Mononuclear cell (primary cell): ENCODE measurements around the gene MCM3. TPM values are rescaled to one million over a fixed set of nuclear protein-coding genes. Genes with fewer than 3 reads are reported as not detected.

ENCODE experiments used
- H3K27me3 ChIP-seq: 2 replicates; pipeline ENCODE4 v1.6.0; 2011; ENCODE audit warnings: low read length, control low read depth; ENCODE audit not compliant: insufficient read depth
- H3K4me1 ChIP-seq: 2 replicates; pipeline ENCODE4 v1.5.1; 2011; ENCODE audit warnings: mild to moderate bottlenecking, low read length, control low read depth; ENCODE audit not compliant: insufficient read depth
- H3K4me3 ChIP-seq: 2 replicates; pipeline ENCODE4 v1.5.1; 2011; ENCODE audit warnings: mild to moderate bottlenecking, low read length, moderate library complexity
- H3K9me3 ChIP-seq: 2 replicates; pipeline ENCODE4 v1.5.1; 2011; ENCODE audit warnings: low read depth, mild to moderate bottlenecking, control low read depth, low read length
- total RNA-seq: library from RNA; depleted of rRNA; stranded (reverse); fragments of >200 nt; gene quantifications from one replicate; pipeline ENCODE4 v1.2.3, GENCODE V29; 2012

The MCM3 gene
- total RNA-seq, 1 donor: 9.1 TPM

DNA sequence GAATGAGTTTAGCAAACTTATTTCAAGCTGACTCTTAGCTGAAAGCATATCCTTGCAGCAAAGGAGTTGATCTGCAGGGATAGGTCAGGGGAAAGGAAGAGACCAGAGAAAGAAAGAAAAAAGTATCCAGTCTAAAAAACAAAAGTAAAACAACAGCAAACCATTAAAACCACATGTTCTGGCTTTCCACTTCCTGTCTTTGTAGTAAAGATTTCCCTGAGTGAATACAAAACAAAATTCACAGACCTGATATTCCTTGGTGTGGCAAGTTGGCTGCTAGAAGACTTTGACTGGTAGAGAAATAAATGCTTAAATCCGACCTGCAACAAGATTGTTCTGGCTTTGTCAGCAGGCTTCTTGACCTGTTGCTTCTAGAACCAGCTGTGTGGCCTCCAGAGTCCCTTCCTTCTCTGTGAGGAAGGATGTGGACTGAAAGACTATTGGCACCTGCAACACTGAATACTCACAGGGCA, 23.4 kb upstream of the MCM3 start:
- Histone ChIP-seq H3K9me3 (no peaks in the 10 kb centered on the region), H3K4me3 (no peak overlapping the region), H3K27me3 (no peaks in the 10 kb centered on the region), H3K4me1 (peaks cover 73% of the 10 kb centered on the region)

DNA sequence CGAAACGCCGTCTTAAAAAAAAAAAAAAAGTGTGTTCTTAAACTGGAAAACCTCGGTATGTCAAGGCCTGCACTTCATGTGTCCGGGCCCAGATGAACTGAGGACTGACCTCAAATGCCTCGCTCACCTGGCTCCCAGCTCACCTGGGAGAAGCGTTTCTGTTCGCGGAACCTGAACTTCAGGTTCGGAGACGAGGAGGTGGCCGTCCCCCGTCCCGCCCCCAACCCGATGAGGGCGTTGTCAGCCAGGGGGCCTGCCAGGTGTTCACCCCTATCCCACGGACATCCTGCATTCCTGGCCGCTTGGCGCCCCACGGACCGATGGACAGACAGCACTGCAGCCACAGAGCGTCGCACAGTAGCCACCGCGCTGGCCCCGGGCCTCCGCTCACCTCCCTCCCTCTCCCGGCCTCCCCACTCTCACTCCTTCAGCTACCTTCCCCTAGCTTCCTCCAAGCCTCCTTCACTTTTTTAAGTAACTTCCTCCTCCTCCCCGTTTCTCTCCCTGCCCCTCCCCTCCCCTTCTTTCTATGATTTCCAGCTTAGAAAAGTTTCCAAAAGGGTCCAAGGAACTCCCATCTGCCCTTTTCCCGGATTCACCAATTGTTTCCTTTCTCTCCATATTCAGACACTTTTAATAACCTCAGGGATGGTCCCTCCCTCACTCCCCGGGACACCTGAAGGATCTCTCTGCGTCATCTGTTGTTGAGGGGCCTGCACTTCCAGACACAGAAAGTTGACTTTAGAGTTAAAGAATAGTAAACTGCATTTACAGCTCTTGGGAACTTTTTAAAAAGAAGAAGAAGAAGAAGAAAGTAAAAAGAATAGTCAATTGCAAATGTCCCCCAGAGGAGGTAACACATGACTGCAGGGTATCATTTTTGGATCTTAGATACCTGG, 22.7 kb upstream of the MCM3 start:
- Histone ChIP-seq H3K9me3 (no peaks in the 10 kb centered on the region), H3K4me3 (no peak overlapping the region), H3K4me1 (peaks cover 73% of the 10 kb centered on the region), H3K27me3 (no peaks in the 10 kb centered on the region)

GRCh38 chr6:52305948-52306767, 21.6 kb upstream of the MCM3 start:
- H3K9me3 ChIP-seq: no peaks in the 10 kb centered on the region
- H3K27me3 ChIP-seq: no peaks in the 10 kb centered on the region
- H3K4me1 ChIP-seq: peaks cover 69% of the 10 kb centered on the region
- no peak overlapping the region for H3K4me3 ChIP-seq

DNA sequence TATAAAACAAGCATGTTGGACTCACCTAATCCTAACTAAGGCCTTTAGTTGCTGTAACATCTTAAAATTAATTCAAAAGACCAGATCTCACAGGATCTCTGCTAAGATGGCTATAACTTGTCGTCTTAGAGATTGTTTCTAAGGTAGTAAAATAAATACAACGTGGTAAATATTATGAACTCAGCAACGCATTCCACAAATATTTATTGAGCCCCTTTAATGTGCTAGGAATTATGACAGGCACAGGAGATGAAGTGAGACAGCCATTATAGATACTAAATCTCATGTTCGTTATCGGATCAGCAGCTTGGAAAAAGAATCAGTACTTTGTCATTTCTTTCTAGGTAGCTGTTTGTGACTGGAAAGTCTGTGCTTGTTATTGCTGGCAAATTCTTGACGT, 20.9 kb upstream of the MCM3 start:
- Histone ChIP-seq H3K4me3 (no peak overlapping the region), H3K4me1 (peaks cover 65% of the 10 kb centered on the region), H3K27me3 (no peaks in the 10 kb centered on the region), H3K9me3 (no peaks in the 10 kb centered on the region)

GRCh38 chr6:52304983-52305390, 20.4 kb upstream of the MCM3 start:
- Histone ChIP-seq H3K27me3 (no peaks in the 10 kb centered on the region), H3K9me3 (no peaks in the 10 kb centered on the region), H3K4me3 (no peak overlapping the region), H3K4me1 (peaks cover 65% of the 10 kb centered on the region)

DNA sequence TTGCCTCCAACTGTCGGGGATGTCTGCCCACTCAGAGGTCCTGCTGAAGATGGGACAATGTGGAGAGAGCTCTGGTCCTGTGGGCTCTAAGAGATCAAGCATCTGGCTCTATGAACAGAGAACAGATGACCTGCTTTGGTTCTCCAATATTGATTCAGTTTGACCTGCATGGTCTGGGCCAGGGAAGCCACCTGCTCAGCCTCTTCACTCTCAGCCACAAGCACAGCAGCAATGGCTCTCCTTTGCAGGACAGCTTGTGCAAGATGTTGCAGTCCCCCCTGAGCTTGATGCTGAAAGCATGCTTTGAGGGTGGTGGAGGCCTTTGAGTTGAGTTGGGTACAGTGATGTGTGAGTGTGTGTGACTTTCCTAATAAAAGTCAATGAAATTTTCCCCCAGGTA, 18.6 kb upstream of the MCM3 start:
- no peaks in the 10 kb centered on the region for H3K9me3 ChIP-seq
- H3K4me1 ChIP-seq: peaks cover 53% of the 10 kb centered on the region
- no peaks in the 10 kb centered on the region for H3K27me3 ChIP-seq

GRCh38 chr6:52301326-52301725, 16.8 kb upstream of the MCM3 start:
- H3K4me1 ChIP-seq: peaks cover 46% of the 10 kb centered on the region
- H3K9me3 ChIP-seq: no peaks in the 10 kb centered on the region
- H3K27me3 ChIP-seq: no peaks in the 10 kb centered on the region
- H3K4me3 ChIP-seq: no peak overlapping the region

More for the DNA sequence above, 18.6 kb upstream of the MCM3 start:
- H3K4me3 ChIP-seq: no peak overlapping the region

GRCh38 chr6:52300489-52300931, 16.0 kb upstream of the MCM3 start:
- H3K4me3 ChIP-seq: no peak overlapping the region
- no peaks in the 10 kb centered on the region for H3K9me3 ChIP-seq
- H3K27me3 ChIP-seq: no peaks in the 10 kb centered on the region
- peaks cover 39% of the 10 kb centered on the region for H3K4me1 ChIP-seq

DNA sequence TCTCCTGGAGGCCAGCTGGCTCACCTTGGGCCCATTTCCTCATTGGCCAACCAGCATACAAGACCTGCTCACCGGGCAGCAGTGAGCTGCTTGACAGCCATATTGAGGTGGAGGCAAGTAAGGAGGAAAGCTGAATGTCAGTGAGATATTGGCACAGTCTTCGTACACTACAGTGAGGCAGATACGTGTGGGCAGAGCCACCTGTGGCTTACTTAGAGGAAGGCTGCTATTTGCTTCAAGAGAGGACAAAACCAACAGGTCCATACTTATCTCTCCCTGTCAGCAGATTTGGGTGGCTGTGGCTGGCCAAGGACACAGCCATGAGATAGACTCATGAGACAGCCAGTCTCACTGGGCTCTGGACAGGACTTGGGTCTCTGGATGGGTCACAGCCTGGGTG, 15.1 kb upstream of the MCM3 start:
- Histone ChIP-seq H3K9me3 (no peaks in the 10 kb centered on the region), H3K27me3 (no peaks in the 10 kb centered on the region), H3K4me3 (no peak overlapping the region), H3K4me1 (peaks cover 30% of the 10 kb centered on the region)

GRCh38 chr6:52297433-52297832, 12.9 kb upstream of the MCM3 start:
- Histone ChIP-seq H3K9me3 (no peaks in the 10 kb centered on the region), H3K4me3 (no peak overlapping the region)

DNA sequence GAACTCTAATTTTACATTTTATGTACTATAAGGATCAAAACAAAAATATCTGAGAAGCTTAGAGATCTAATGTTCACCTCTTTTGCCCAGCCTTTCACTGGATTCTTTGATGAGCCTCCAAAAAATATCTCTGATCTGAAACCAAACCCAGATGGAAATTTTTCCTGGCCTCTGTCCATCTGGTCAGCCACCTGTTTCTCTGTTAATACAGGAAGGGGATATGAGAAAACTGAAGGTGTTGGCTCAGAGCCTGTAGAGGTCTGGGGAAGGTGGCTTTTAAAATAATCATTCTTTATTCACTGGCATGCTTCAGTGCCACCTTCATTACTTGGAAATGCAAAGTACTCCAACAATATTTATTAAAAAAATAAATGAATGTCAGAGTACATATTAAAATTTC, 8.5 kb upstream of the MCM3 start:
- H3K4me1 ChIP-seq: peaks cover 13% of the 10 kb centered on the region
- no peaks in the 10 kb centered on the region for H3K9me3 ChIP-seq
- H3K27me3 ChIP-seq: no peaks in the 10 kb centered on the region
- no peak overlapping the region for H3K4me3 ChIP-seq

More at GRCh38 chr6:52297433-52297832, 12.9 kb upstream of the MCM3 start:
- peaks cover 13% of the 10 kb centered on the region for H3K4me1 ChIP-seq
- H3K27me3 ChIP-seq: no peaks in the 10 kb centered on the region

- H3K4me1 ChIP-seq: peaks cover 11% of the 10 kb centered on the region
- no peaks in the 10 kb centered on the region for H3K27me3 ChIP-seq
- no peaks in the 10 kb centered on the region for H3K9me3 ChIP-seq
- no peak overlapping the region for H3K4me3 ChIP-seq
Measured at GRCh38 chr6:52288841-52289240, 4.3 kb upstream of the MCM3 start.

DNA sequence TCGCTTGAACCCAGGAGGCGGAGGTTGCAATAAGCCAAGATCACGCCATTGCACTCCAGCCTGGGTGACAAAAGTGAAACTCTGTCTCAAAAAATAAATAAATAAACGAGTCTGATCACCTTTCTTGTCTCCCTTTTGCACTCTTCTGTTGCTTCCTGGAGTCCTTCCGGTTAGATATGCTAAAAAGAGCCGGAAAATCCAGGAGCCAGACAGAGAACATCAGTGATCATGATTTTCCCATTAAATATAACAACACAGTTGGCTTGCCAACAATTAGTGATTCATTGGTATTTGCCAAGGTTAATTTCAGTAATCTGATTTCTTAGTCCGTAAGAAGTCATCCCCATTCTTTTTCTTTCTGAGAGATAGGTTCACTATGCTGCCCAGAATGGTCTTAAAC, 3.7 kb upstream of the MCM3 start:
- Histone ChIP-seq H3K4me3 (no peak overlapping the region), H3K27me3 (no peaks in the 10 kb centered on the region), H3K4me1 (peaks cover 16% of the 10 kb centered on the region), H3K9me3 (no peaks in the 10 kb centered on the region)

GRCh38 chr6:52286798-52287432, 2.4 kb upstream of the MCM3 start:
- H3K27me3 ChIP-seq: no peaks in the 10 kb centered on the region
- H3K9me3 ChIP-seq: no peaks in the 10 kb centered on the region
- peaks cover 23% of the 10 kb centered on the region for H3K4me1 ChIP-seq
- H3K4me3 ChIP-seq: no peak overlapping the region
